ENCODE results near the gene GABARAPL2.
"Not testable (repeated sequence)": the region's sequence is repeated elsewhere in the genome, so short reads cannot be mapped to it uniquely, and the experiment has no call there.

GABARAPL2 gene

GRCh38 chr16:75535211-75535843, 30.9 kb upstream of the GABARAPL2 start:
- DNase-seq, result no peak
- no peaks in the 10 kb centered on the region for H3K27me3 ChIP-seq (ENCODE audit: insufficient read depth, low read length, poor library complexity)
- H3K4me2 ChIP-seq (ENCODE audit: insufficient read depth, low read length), result no peak overlapping the region
- H3K4me3 ChIP-seq (ENCODE audit: low read depth in 1 of 2, low read length in 2 of 2), result no peak overlapping the region
- H3K27ac ChIP-seq (ENCODE audit: low read length), result no peak overlapping the region
- H3K36me3 ChIP-seq (ENCODE audit: insufficient read depth, low read length), result no peaks in the 10 kb centered on the region
- TF ChIP-seq CTCF (IDR thresholded peaks at IDR 0.05; ENCODE audit: borderline replicate concordance, extremely low read depth, low read length, poor library complexity, severe bottlenecking) (no peak), EZH2 (IDR thresholded peaks at IDR 0.05; ENCODE audit: borderline replicate concordance, low read depth, low read length, severe bottlenecking) (no peak)
- H2AFZ ChIP-seq (ENCODE audit: low read depth, low read length), result no peak overlapping the region
- no peak for ATAC-seq (ENCODE audit: insufficient read depth, low read depth)
- H3K4me1 ChIP-seq (ENCODE audit: insufficient read depth, low read length), result no peaks in the 10 kb centered on the region
- no peaks in the 10 kb centered on the region for H3K79me2 ChIP-seq (ENCODE audit: insufficient read depth, low read length)
- no peak overlapping the region for H3K9ac ChIP-seq (ENCODE audit: low read depth, low read length)
- no peaks in the 10 kb centered on the region for H4K20me1 ChIP-seq (ENCODE audit: insufficient read depth, low read length)
- no peaks in the 10 kb centered on the region for H3K9me3 ChIP-seq (ENCODE audit: insufficient read depth, low read length, severe bottlenecking)

GRCh38 chr16:75535901-75536300, 30.3 kb upstream of the GABARAPL2 start, which contains the start of gene CHST5:
Gene CHST5, minus strand, starts transcription at chr16:75536108. Its CDS starts 5,724 bp downstream, at chr16:75530384.
- no peak within 1 kb of the TSS for H3K4me2 ChIP-seq (ENCODE audit: insufficient read depth, low read length)
- H3K27ac ChIP-seq (ENCODE audit: low read length), result no peak within 1 kb of the TSS
- H3K9ac ChIP-seq (ENCODE audit: low read depth, low read length), result no peak within 1 kb of the TSS
- no peak for ATAC-seq (ENCODE audit: insufficient read depth, low read depth)
- no peak within 1 kb of the TSS for H2AFZ ChIP-seq (ENCODE audit: low read depth, low read length)
- no peaks in the 10 kb centered on the region for H3K36me3 ChIP-seq (ENCODE audit: insufficient read depth, low read length)
- no peak within 1 kb of the TSS for H3K4me3 ChIP-seq (ENCODE audit: low read depth in 1 of 2, low read length in 2 of 2)
- TF ChIP-seq EZH2 (IDR thresholded peaks at IDR 0.05; ENCODE audit: borderline replicate concordance, low read depth, low read length, severe bottlenecking), result no peak
- TF ChIP-seq CTCF (IDR thresholded peaks at IDR 0.05; ENCODE audit: borderline replicate concordance, extremely low read depth, low read length, poor library complexity, severe bottlenecking), result no peak
- H3K79me2 ChIP-seq (ENCODE audit: insufficient read depth, low read length), result no peaks in the 10 kb centered on the region
- H3K9me3 ChIP-seq (ENCODE audit: insufficient read depth, low read length, severe bottlenecking), result no peaks in the 10 kb centered on the region
- no peaks in the 10 kb centered on the region for H3K27me3 ChIP-seq (ENCODE audit: insufficient read depth, low read length, poor library complexity)
- H3K4me1 ChIP-seq (ENCODE audit: insufficient read depth, low read length), result no peaks in the 10 kb centered on the region
- no peaks in the 10 kb centered on the region for H4K20me1 ChIP-seq (ENCODE audit: insufficient read depth, low read length)
- DNase-seq, result no peak

GRCh38 chr16:75537776-75538175, 28.4 kb upstream of the GABARAPL2 start:
- H3K27me3 ChIP-seq (ENCODE audit: insufficient read depth, low read length, poor library complexity), result no peaks in the 10 kb centered on the region
- no peak overlapping the region for H3K27ac ChIP-seq (ENCODE audit: low read length)
- H3K9me3 ChIP-seq (ENCODE audit: insufficient read depth, low read length, severe bottlenecking), result no peaks in the 10 kb centered on the region
- no peak for DNase-seq
- H2AFZ ChIP-seq (ENCODE audit: low read depth, low read length), result no peak overlapping the region
- H3K36me3 ChIP-seq (ENCODE audit: insufficient read depth, low read length), result no peaks in the 10 kb centered on the region
- H3K4me1 ChIP-seq (ENCODE audit: insufficient read depth, low read length), result no peaks in the 10 kb centered on the region
- no peak overlapping the region for H3K4me3 ChIP-seq (ENCODE audit: low read depth in 1 of 2, low read length in 2 of 2)
- no peaks in the 10 kb centered on the region for H3K79me2 ChIP-seq (ENCODE audit: insufficient read depth, low read length)
- no peaks in the 10 kb centered on the region for H4K20me1 ChIP-seq (ENCODE audit: insufficient read depth, low read length)
- no peak for ATAC-seq (ENCODE audit: insufficient read depth, low read depth)
- no peak overlapping the region for H3K9ac ChIP-seq (ENCODE audit: low read depth, low read length)
- no peak for TF ChIP-seq EZH2 (IDR thresholded peaks at IDR 0.05; ENCODE audit: borderline replicate concordance, low read depth, low read length, severe bottlenecking)
- TF ChIP-seq CTCF (IDR thresholded peaks at IDR 0.05; ENCODE audit: borderline replicate concordance, extremely low read depth, low read length, poor library complexity, severe bottlenecking), result no peak
- no peak overlapping the region for H3K4me2 ChIP-seq (ENCODE audit: insufficient read depth, low read length)

- ATAC-seq (ENCODE audit: insufficient read depth, low read depth); H3K79me2 ChIP-seq (ENCODE audit: insufficient read depth, low read length); H2AFZ ChIP-seq (ENCODE audit: low read depth, low read length): not testable (repeated sequence)
These were observed 27.2 kb upstream of the GABARAPL2 start for GRCh38 chr16:75538882-75539565.

More at GRCh38 chr16:75538882-75539565, 27.2 kb upstream of the GABARAPL2 start:
- not testable (repeated sequence) for H3K4me3 ChIP-seq (ENCODE audit: low read depth in 1 of 2, low read length in 2 of 2); H3K9ac ChIP-seq (ENCODE audit: low read depth, low read length); H3K9me3 ChIP-seq (ENCODE audit: insufficient read depth, low read length, severe bottlenecking); H3K27me3 ChIP-seq (ENCODE audit: insufficient read depth, low read length, poor library complexity); H4K20me1 ChIP-seq (ENCODE audit: insufficient read depth, low read length); H3K4me2 ChIP-seq (ENCODE audit: insufficient read depth, low read length); DNase-seq; H3K36me3 ChIP-seq (ENCODE audit: insufficient read depth, low read length); H3K27ac ChIP-seq (ENCODE audit: low read length); H3K4me1 ChIP-seq (ENCODE audit: insufficient read depth, low read length)

Measured in DND-41 (cell line).